H1 (cell line): ENCODE measurements around the gene TLR9. TPM values are rescaled to one million over a fixed set of nuclear protein-coding genes. Genes with fewer than 3 reads are reported as not detected.

Experiments used
- CTCF ChIA-PET: fragments of 300-600 bp; sonication (Branson Sonifier 250); formaldehyde crosslinking; loops from one replicate; lab custom pipeline; 2021; ENCODE audit not compliant: partially characterized antibody; lab: Charles Lee
- POLR2A ChIA-PET: fragments of 300-600 bp; sonication (Branson Sonifier 250); formaldehyde crosslinking; loops from one replicate; lab custom pipeline; 2021; ENCODE audit warnings: inconsistent platforms; ENCODE audit not compliant: partially characterized antibody; lab: Charles Lee
- DNase-seq, 2 experiments: peaks; one replicate each; pipeline versions ENCODE4 v3.0.0 to v3.0.0-alpha.2; 2010 to 2022; ENCODE audit warnings: low spot score in 2 of 2, low read depth in 1 of 2, mixed read lengths in 1 of 2
- FAIRE-seq: peaks from 2 replicates; lab custom pipeline; 2011; peaks lifted over from hg19 to GRCh38; lab: Jason Lieb, UNC
- H2AFZ ChIP-seq: 2 replicates; pipeline ENCODE4 v1.8.1; 2012; ENCODE audit warnings: low read length, inconsistent platforms
- H2AK5ac ChIP-seq: 2 replicates; pipeline ENCODE4 v1.6.1; 2013; ENCODE audit warnings: low read depth, low read length
- H2BK120ac ChIP-seq: replicated peaks from 2 replicates; pipeline ENCODE3; 2013; ENCODE audit warnings: low read depth, low read length, inconsistent platforms
- H2BK12ac ChIP-seq: 2 replicates; pipeline ENCODE4 v1.6.1; 2013; ENCODE audit warnings: low read depth, low read length
- H2BK15ac ChIP-seq: 2 replicates; pipeline ENCODE4 v1.6.1; 2013; ENCODE audit warnings: low read length
- H2BK20ac ChIP-seq: 2 replicates; pipeline ENCODE4 v1.6.1; 2013; ENCODE audit warnings: low read length
- H2BK5ac ChIP-seq: 2 replicates; pipeline ENCODE4 v1.6.1; 2013; ENCODE audit warnings: low read depth, low read length
- H3K14ac ChIP-seq: 2 replicates; pipeline ENCODE4 v1.6.1; 2013; ENCODE audit warnings: inconsistent platforms; ENCODE audit not compliant: insufficient read length
- H3K18ac ChIP-seq: 2 replicates; pipeline ENCODE4 v1.6.1; 2013; ENCODE audit warnings: low read length; ENCODE audit errors: extremely low read depth
- H3K23ac ChIP-seq: 2 replicates; pipeline ENCODE4 v1.6.1; 2013; ENCODE audit warnings: inconsistent platforms; ENCODE audit not compliant: insufficient read length
- H3K23me2 ChIP-seq: 2 replicates; pipeline ENCODE4 v1.6.1; 2013; ENCODE audit warnings: low read depth, low read length
- H3K27ac ChIP-seq: 2 replicates; pipeline ENCODE4 v1.6.1; 2011; ENCODE audit warnings: low read depth, low read length, inconsistent platforms
- H3K27me3 ChIP-seq, 4 experiments: replicated peaks in 1 of 4; 1 replicate in 1 of 4; 2 replicates in 3 of 4; pipeline versions ENCODE4 v1.6.1 to v1.8.1; 2011 to 2013; ENCODE audit warnings: low read length in 3 of 4, mild to moderate bottlenecking in 3 of 4, inconsistent platforms in 2 of 4, mixed read lengths in 2 of 4, moderate library complexity in 1 of 4; ENCODE audit not compliant: control insufficient read depth in 3 of 4, insufficient read depth in 3 of 4; ENCODE audit errors: extremely low read depth in 1 of 4
- H3K36me3 ChIP-seq, 4 experiments: 2 replicates each; pipeline versions ENCODE4 v1.6.1 to v1.8.1; 2011 to 2013; ENCODE audit warnings: mild to moderate bottlenecking in 4 of 4, low read length in 3 of 4, moderate library complexity in 2 of 4, control low read depth in 1 of 4, inconsistent platforms in 1 of 4; ENCODE audit not compliant: insufficient read depth in 4 of 4, control insufficient read depth in 2 of 4
- H3K4ac ChIP-seq: replicated peaks from 2 replicates; pipeline ENCODE3; 2013; ENCODE audit warnings: low read length, low read depth, mixed read lengths, inconsistent platforms; ENCODE audit not compliant: insufficient read length
- H3K4me1 ChIP-seq, 4 experiments: replicated peaks in 1 of 4; 1 replicate in 1 of 4; 2 replicates in 3 of 4; pipeline versions ENCODE4 v1.6.1 to v1.8.1; 2011 to 2013; ENCODE audit warnings: low read length in 3 of 4, inconsistent platforms in 2 of 4, mixed read lengths in 1 of 4; ENCODE audit not compliant: insufficient read depth in 4 of 4, control insufficient read depth in 3 of 4
- H3K4me2 ChIP-seq, 2 experiments: 2 replicates each; pipeline versions ENCODE4 v1.6.1 to v1.8.1; 2011 to 2013; ENCODE audit warnings: low read depth in 2 of 2, low read length in 2 of 2, control low read depth in 1 of 2, inconsistent platforms in 1 of 2, mild to moderate bottlenecking in 1 of 2; ENCODE audit not compliant: insufficient read depth in 1 of 2
- H3K4me3 ChIP-seq, 4 experiments: fragments of 200-600, 300-600 bp in 1 of 4; sonication (generic), shearing (Covaris generic), sonication (Bioruptor Twin) in 1 of 4; 2 replicates each; pipeline versions ENCODE4 v1.5.1 to v1.8.1; 2011 to 2016; ENCODE audit warnings: low read length in 4 of 4, low read depth in 3 of 4, control low read depth in 2 of 4, inconsistent platforms in 2 of 4, mild to moderate bottlenecking in 2 of 4, mixed read lengths in 1 of 4, moderate library complexity in 1 of 4; ENCODE audit not compliant: insufficient read depth in 2 of 4; ENCODE audit errors: extremely low read depth in 1 of 4
- H3K56ac ChIP-seq: replicated peaks from 2 replicates; pipeline ENCODE3; 2013; ENCODE audit warnings: low read depth, mild to moderate bottlenecking, mixed read lengths, low read length, inconsistent platforms; ENCODE audit not compliant: insufficient read length
- H3K79me1 ChIP-seq: 2 replicates; pipeline ENCODE4 v1.6.1; 2013; ENCODE audit warnings: low read depth, low read length, control low read depth
- H3K79me2 ChIP-seq, 2 experiments: 2 replicates each; pipeline versions ENCODE4 v1.6.1 to v1.8.1; 2012 to 2013; ENCODE audit warnings: low read length in 2 of 2, mild to moderate bottlenecking in 2 of 2, inconsistent platforms in 1 of 2; ENCODE audit not compliant: insufficient read depth in 2 of 2, control insufficient read depth in 1 of 2
- H3K9ac ChIP-seq, 4 experiments: replicated peaks in 1 of 4; 1 replicate in 1 of 4; 2 replicates in 3 of 4; pipeline versions ENCODE4 v1.6.1 to v1.8.1; 2011 to 2013; ENCODE audit warnings: low read depth in 3 of 4, low read length in 3 of 4, control low read depth in 2 of 4, mild to moderate bottlenecking in 2 of 4, moderate library complexity in 2 of 4, inconsistent platforms in 1 of 4; ENCODE audit errors: extremely low read depth in 1 of 4
- H3K9me3 ChIP-seq, 2 experiments: 2 replicates each; pipeline versions ENCODE4 v1.6.1 to v1.8.1; 2012 to 2013; ENCODE audit warnings: mild to moderate bottlenecking in 2 of 2, moderate library complexity in 2 of 2, control low read depth in 1 of 2, inconsistent platforms in 1 of 2, low read depth in 1 of 2, low read length in 1 of 2, mixed read lengths in 1 of 2; ENCODE audit not compliant: insufficient read depth in 2 of 2
- H4K20me1 ChIP-seq, 2 experiments: replicated peaks in 1 of 2; 2 replicates each; pipeline versions ENCODE3 to v1.8.1; 2011 to 2013; ENCODE audit warnings: inconsistent platforms in 2 of 2, low read length in 2 of 2, mild to moderate bottlenecking in 1 of 2; ENCODE audit not compliant: insufficient read depth in 2 of 2, control insufficient read depth in 1 of 2
- H4K5ac ChIP-seq: 2 replicates; pipeline ENCODE4 v1.6.1; 2013; ENCODE audit warnings: low read length, low read depth, mixed read lengths, inconsistent platforms; ENCODE audit not compliant: insufficient read length
- H4K8ac ChIP-seq: 2 replicates; pipeline ENCODE4 v1.8.0; 2013; ENCODE audit warnings: mild to moderate bottlenecking, moderate library complexity, low read length, inconsistent platforms; ENCODE audit not compliant: insufficient read depth; ENCODE audit errors: extremely low read depth
- H4K91ac ChIP-seq: replicated peaks from 2 replicates; pipeline ENCODE3; 2013; ENCODE audit warnings: low read length, mixed read lengths, inconsistent platforms; ENCODE audit not compliant: insufficient read length
- CTBP2 ChIP-seq: IDR thresholded peaks from 2 replicates; pipeline ENCODE4 v1.7.0; 2011; ENCODE audit warnings: borderline replicate concordance, mild to moderate bottlenecking, moderate library complexity, mixed read lengths, low read length; ENCODE audit not compliant: insufficient read depth, insufficient read length
- EGR1 ChIP-seq: IDR thresholded peaks from 2 replicates; pipeline ENCODE4 v1.6.1; 2011; ENCODE audit warnings: low read depth, low read length, borderline replicate concordance
- GABPA ChIP-seq: IDR thresholded peaks from 2 replicates; pipeline ENCODE4 v1.6.1; 2011; ENCODE audit warnings: mild to moderate bottlenecking, low read length, moderate library complexity, borderline replicate concordance; ENCODE audit not compliant: insufficient read depth
- NRF1 ChIP-seq: IDR thresholded peaks from 2 replicates; pipeline ENCODE4 v1.6.1; 2011; ENCODE audit warnings: mild to moderate bottlenecking, low read depth, low read length, improper control_type of control experiment
- POLR2A ChIP-seq, 2 experiments: IDR thresholded peaks; 1 replicate in 1 of 2; 2 replicates in 1 of 2; pipeline ENCODE4 v1.6.1; 2011; ENCODE audit warnings: low read depth in 2 of 2, low read length in 2 of 2, mild to moderate bottlenecking in 2 of 2; ENCODE audit errors: control extremely low read depth in 1 of 2
- POLR2AphosphoS5 ChIP-seq: IDR thresholded peaks from 2 replicates; pipeline ENCODE4 v1.6.1; 2011; ENCODE audit warnings: low read depth, low read length
- RBBP5 ChIP-seq: IDR thresholded peaks from 2 replicates; pipeline ENCODE4 v1.7.1; 2012; ENCODE audit warnings: low read depth, mild to moderate bottlenecking, inconsistent platforms, low read length, moderate library complexity, borderline replicate concordance
- WGBS, 2 experiments: shearing (Covaris generic) in 1 of 2; methylation state at CpG; one replicate each; pipeline versions ENCODE4 v1.1.6 to v1.1.7; 2013 to 2015; ENCODE audit warnings: low lambda C conversion rate in 2 of 2, mixed read lengths in 2 of 2, inconsistent platforms in 1 of 2, low coverage in 1 of 2, missing lambda C conversion rate in 1 of 2; ENCODE audit not compliant: insufficient replicate concordance in 2 of 2, insufficient coverage in 1 of 2, insufficient read length in 1 of 2; ENCODE audit errors: extremely low coverage in 1 of 2, missing lambda C conversion rate in 1 of 2; 5-methylcytosine and 5-hydroxymethylcytosine counted together
- polyA plus RNA-seq, 7 experiments: library from polyadenylated mRNA; depleted of rRNA in 3 of 7; stranded (reverse) in 5 of 7; unstranded in 2 of 7; fragments of >200 nt in 5 of 7; fragments of 200-250 nt in 2 of 7; gene quantifications; 1 replicate in 5 of 7; 2 replicates in 1 of 7; 4 replicates in 1 of 7; pipeline versions ENCODE4 v1.2.1 to v1.2.3, GENCODE V29; 2011 to 2013; ENCODE audit warnings: missing spikeins in 2 of 7, mixed read lengths in 2 of 7
- total RNA-seq: library from RNA; stranded (reverse); fragmentation: NEBNext Ultra II Directional; extraction: Animal tissue kit (Norgen Biotek cat#: 25700); gene quantifications from 2 replicates; pipeline ENCODE4 v1.2.1, GENCODE V29; 2021
- TF ChIP-seq, protein P1 (sequence below): IDR thresholded peaks from 2 replicates; pipeline ENCODE4 v1.6.1; 2011; ENCODE audit warnings: low read length, improper control_type of control experiment

TLR9 gene
- total and polyA plus RNA-seq, 2 of the 8 experiments (the other 6 are each of a cell fraction or from before 2014, with no cell fraction given): 0.05 TPM; not detected in 1

- H3K9ac ChIP-seq: no peak overlapping the region
- no peak overlapping the region for H2BK20ac ChIP-seq
- peaks cover 10% of the 10 kb centered on the region for H3K23me2 ChIP-seq
- H2BK5ac ChIP-seq: no peak overlapping the region
- H3K4ac ChIP-seq: no peak overlapping the region
- no peak overlapping the region for H3K18ac ChIP-seq
- TF ChIP-seq EGR1 (no peak), RBBP5 (no peak), CTBP2 (no peak), GABPA (no peak), NRF1 (no peak), POLR2A (IDR thresholded peaks at IDR 0.05; ENCODE audit: control extremely low read depth in 1 of 2, low read depth in 2 of 2, low read length in 2 of 2) (no peak; a peak in 1 of 3 replicates), POLR2AphosphoS5 (no peak)
- TF ChIP-seq, protein P1, sequence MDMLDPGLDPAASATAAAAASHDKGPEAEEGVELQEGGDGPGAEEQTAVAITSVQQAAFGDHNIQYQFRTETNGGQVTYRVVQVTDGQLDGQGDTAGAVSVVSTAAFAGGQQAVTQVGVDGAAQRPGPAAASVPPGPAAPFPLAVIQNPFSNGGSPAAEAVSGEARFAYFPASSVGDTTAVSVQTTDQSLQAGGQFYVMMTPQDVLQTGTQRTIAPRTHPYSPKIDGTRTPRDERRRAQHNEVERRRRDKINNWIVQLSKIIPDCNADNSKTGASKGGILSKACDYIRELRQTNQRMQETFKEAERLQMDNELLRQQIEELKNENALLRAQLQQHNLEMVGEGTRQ: no peak
- TF ChIP-seq, all 59 proteins: peak for 0
- Histone ChIP-seq H3K27me3 (peaks cover 6 to 24% (median 17%) of the 10 kb centered on the region in 4 experiments; a peak in 6 of 7 replicates), H3K9me3 (no peaks in the 10 kb centered on the region), H2AFZ (no peak overlapping the region), H4K91ac (no peak overlapping the region), H3K23ac (no peak overlapping the region), H3K4me2 (no peak overlapping the region), H3K79me2 (no peaks in the 10 kb centered on the region), H4K8ac (no peak overlapping the region), H2BK15ac (no peak overlapping the region), H2AK5ac (no peak overlapping the region), H3K79me1 (no peaks in the 10 kb centered on the region), H2BK12ac (no peak overlapping the region), H3K14ac (no peak overlapping the region), H4K5ac (no peak overlapping the region), H3K4me3 (no peak overlapping the region), H3K4me1 (peaks cover 0 to 13% (median 10%) of the 10 kb centered on the region in 4 experiments; a peak in 6 of 7 replicates), H4K20me1 (peaks cover 5 to 22% of the 10 kb centered on the region in 2 experiments), H3K56ac (no peak overlapping the region), H2BK120ac (no peak overlapping the region), H3K27ac (no peak overlapping the region), H3K36me3 (peaks cover 2 to 37% (median 9%) of the 10 kb centered on the region in 4 experiments; a peak in 5 of 8 replicates)
- FAIRE-seq (no peak), DNase-seq (no peak)
- 95% methylated on average over 6 of the region's 6 CpGs; no CpG with 5 or more reads in 1 of the 2 experiments for WGBS, 2 experiments
- ChIA-PET CTCF (interaction anchor here (1.0 to 17.7 kb wide), 9 partner anchors 9 to 139 kb away, joined by 3 to 126 read pairs (median 7); no protein-coding TSS in a partner anchor), POLR2A (interaction anchor here (1.3 to 3.8 kb wide), 5 partner anchors 10 to 29 kb away, joined by 4 to 25 read pairs (median 10); partner anchors contain the start of genes TWF2 and WDR82)
These were observed 24.2 kb upstream of the TLR9 start for GRCh38 chr3:52249683-52250082.
